ENCODE results near the gene RAB3C.
"Not testable (repeated sequence)": the region's sequence is repeated elsewhere in the genome, so short reads cannot be mapped to it uniquely, and the experiment has no call there.

RAB3C gene

DNA sequence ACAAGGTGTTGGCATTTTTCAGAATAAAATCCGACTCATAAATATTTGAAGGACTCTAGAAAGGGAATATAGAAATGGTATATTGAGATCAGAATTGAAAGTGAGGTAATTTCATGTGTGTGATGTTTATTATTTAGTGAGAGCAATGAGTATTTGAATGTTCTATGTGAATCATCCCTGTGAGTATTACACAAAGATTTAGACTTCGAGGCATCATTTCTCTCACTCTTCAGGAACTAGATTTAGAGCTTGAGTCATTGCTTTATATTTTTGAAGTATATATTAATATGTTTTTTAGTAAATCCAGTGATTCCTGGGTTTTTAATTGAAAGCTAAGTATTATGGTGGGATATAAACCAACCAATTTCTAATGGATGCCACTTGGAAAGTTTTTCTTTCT is 91.2 kb downstream of the RAB3C start:
- no peak for DNase-seq (ENCODE audit: extremely low read depth in 1 of 2, low read depth in 1 of 2)

DNA sequence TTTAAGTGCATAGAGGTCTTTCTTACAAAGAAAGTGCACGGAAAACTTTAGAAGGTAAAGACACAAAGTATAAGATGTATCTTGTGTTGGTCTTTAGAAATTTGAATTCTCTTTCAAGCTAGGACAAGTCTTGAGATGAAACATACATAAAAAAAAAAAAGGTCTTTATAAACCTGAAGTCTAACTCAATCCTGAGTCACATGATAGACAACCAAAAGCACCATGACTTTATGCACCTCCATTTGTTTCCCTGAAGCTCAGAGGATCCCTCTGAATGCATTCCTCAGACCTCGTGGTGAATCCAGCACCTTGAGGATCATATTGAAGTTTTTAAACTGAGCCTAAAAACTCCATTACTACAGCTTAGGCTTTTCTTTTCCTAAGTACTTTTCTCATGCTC is 91.8 kb downstream of the RAB3C start:
- DNase-seq (ENCODE audit: extremely low read depth in 1 of 2, low read depth in 1 of 2) = no peak

DNA sequence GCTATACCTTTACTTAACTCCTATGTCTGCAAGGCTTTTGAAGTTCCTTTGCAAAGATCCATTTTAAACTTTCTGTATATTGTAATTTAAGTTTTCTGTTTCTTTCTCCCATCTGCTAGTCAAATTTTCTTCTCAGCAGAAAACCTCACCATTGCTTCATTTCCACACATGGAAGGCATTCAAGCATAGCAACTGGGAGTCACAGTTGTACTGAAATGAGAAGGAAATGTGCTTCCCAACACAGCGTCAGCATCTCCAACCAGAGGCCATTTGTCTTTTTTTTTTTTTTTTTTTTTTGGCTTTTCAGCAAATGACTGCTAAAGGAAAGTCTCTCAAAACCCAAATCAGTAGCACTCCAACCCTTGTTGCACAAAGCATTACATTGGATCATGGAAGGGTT is 92.5 kb downstream of the RAB3C start:
- DNase-seq (ENCODE audit: extremely low read depth in 1 of 2, low read depth in 1 of 2) = no peak

DNA sequence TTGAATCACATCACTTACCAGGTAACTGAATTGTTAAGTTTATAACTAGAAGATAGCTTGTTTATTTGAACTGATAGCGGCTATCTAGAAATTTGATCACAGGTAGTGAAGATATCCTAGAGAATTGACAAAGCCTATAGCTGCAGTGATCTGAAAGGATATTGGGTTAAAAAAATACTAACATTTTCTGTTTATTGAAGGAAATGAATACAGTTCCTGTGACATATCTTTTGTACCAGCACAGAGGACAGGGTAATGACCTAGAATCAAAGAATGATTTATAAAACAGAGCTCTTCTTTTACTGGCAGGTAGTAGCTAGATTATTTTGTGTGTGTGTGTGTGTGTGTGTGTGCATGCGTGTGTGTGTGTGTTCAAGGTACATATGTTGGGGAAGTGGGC is 94.8 kb downstream of the RAB3C start:
- DNase-seq (ENCODE audit: extremely low read depth in 1 of 2, low read depth in 1 of 2) = no peak

DNA sequence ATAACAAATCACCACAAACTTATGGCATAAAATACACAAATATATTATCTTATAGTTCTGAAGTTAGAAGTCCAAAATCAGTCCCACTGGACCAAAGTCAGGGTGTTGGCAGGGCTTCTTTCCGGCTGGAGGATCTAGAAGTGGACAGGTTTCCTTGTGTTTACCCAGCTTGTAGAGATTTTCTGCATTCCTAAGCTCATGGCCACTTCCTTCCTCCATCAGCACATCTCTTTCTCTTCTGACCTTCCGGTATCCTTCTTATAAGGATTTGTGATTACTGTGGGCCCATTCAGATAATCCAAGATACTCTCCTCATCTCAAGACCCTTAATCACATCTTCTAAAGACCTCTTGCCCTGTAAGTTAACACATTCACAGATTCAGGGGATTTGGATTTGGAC is 97.6 kb downstream of the RAB3C start:
- no peak for DNase-seq (ENCODE audit: extremely low read depth in 1 of 2, low read depth in 1 of 2)

DNA sequence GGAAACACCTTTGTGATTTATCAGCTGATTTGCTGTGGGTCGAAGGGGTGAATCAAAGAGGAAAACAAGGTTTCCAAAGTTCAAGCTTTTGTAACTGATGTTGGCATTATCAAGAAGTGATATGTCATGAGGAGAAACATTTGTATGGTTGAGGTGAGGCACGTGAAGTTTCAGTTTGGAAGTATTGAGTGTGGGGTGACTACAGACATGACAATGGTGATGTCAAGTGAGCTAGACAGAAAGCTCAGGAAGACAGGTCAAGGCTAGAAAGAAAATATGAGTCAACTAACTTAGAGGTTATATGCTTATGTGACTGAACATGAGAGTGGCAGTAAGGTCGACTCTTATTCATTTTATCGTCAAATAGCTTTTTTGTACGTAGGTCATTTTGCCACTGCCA is 99.1 kb downstream of the RAB3C start:
- DNase-seq (ENCODE audit: extremely low read depth in 1 of 2, low read depth in 1 of 2) = no peak

DNA sequence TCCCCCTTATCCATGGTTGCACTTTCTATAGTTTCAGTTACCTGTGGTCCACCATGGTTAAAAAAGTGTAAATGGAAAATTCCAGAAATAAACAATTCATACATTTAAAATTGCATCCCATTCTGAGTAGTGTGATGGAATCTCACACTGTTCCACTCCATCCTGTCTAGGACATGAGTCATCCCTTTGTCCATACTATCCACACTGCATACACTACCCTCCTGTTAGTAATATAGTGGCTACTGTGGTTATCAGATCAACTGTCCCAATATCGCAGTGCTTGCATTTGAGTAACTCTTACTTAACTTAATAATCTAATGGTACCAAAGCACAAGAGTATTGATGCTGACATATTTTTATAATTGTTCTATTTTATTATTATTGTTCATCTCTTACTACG is 100.7 kb downstream of the RAB3C start:
- DNase-seq (ENCODE audit: extremely low read depth in 1 of 2, low read depth in 1 of 2) = no peak

DNA sequence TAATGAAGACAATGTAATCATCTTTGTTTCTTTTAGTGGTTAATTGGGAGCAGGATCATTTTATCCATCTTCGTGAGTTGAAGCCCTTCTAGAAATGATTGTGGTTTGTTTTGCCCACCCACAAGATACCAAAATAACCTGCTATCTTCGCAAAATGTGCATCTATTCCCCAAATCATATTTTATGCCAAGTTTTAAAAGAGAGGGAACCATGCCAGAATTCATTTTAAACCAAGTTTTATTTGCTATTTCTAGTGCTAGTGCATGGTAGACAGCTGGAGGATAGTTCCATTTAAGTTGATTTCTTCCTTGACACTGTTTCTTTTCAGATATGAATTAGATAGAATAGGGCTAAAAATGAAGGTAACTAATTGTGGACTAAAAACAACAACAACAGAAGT is 104.2 kb downstream of the RAB3C start:
- no peak for DNase-seq (ENCODE audit: extremely low read depth in 1 of 2, low read depth in 1 of 2)

DNA sequence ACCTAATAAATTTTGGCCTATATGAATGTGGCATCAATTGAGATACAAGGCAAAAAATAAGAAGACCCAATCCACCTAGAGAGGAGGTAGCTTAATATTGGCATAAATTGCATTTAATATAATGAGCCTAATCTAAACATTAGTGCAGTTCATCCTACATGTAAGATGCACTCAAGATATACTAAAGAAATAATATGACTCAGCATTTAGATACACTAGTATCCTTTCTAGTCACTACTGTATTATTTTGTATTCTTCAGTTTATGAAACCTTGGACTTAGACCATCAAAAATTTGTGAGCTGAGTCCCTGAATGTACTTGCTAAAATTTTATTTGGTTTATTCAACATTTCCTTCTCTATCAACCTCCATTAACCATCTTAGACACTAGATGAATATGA is 104.7 kb downstream of the RAB3C start:
- no peak for DNase-seq (ENCODE audit: extremely low read depth in 1 of 2, low read depth in 1 of 2)

DNA sequence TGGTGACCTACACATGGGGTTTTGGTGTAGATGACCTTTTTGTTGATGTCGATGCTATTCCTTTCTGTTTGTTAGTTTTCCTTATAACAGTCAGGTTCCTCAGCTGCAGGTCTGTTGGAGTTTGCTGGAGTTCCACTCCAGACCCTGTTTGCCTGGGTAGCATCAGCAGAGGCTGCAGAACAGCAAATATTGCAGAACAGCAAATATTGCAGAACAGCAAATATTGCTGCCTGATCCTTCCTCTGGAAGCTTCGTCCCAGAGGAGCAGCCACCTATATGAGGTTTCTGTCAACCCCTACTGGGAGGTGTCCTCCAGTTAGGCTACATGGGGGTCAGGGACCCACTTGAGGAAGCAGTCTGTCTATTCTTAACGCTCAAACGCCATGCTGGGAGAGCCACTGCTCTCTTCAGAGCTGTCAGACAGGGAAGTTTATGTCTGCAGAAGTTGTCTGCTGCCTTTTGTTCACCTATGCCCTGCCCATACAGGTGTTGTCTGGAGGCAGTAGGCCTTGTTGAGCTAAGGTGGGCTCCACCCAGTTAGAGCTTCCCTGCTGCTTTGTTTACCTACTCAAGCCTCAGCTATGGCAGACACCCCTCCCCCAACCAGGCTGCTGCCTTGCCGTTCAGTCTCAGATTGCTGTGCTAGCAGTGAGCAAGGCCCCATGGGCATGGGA is 116.3 kb downstream of the RAB3C start:
- not testable (repeated sequence) for DNase-seq (ENCODE audit: extremely low read depth in 1 of 2, low read depth in 1 of 2)

DNA sequence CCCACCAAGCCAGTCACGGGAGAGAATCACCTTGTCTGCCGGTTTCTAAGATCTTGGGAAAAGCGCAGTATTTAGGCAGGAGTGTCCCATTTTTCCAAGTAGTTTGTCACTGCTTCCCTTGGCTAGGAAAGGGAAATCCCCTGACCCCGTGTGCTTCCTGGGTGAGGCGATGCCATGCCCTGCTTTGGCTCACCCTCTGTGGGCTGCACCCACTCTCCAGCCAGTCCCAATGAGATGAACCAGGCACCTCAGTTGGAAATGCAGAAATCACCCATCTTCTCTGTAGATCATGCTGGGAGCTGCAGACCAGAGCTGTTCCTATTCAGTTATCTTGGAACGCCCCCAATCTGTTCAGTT is 116.9 kb downstream of the RAB3C start:
- no peak for DNase-seq (ENCODE audit: extremely low read depth in 1 of 2, low read depth in 1 of 2)

DNA sequence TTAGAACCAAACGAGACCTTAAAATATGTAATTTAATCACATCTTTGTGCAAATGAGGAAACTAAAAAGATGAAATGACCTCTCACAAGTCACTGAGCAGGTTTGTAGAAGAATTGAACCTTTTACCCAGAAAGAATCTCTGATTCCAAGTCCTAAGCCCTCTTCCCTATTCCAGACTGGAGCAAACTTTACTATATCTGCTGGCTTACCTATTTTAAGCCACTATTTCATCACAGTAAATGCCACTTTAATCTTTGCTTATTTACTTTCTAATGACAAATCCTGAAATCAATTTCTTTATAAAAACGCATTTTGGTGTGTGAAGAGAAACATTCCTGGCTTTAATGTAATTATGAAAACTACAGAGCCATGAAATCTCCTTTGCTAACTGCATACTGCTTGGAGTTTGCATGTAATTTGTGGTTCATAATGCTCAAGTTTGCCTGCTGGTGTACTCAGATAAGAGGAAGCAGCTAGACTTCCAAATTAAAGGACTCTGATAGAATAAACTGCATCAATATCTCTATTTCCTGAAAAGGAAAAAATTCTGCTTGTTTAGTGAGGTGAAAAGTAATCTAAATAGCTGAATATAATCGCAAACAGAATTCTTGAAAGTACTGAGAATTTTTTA is 121.2 kb downstream of the RAB3C start:
- DNase-seq (ENCODE audit: extremely low read depth in 1 of 2, low read depth in 1 of 2) = no peak

DNA sequence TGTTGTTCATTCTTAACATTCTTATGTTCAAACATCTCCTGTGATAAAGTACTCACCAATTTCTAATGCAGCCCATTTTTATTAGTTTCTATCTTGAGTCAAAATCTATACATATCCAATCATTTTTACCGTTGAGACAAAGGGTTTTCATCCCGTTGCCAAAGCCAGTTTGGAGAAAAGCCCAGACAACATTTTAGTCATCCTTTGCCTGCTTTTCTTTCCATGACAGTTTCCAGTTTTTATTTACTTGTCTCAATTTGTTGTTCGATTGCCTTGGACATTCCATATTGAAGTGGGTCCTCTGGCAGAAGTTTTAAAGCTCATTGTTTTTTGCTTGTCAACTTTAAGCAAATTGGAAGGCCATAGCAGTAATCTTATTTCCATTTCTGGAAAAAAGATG is 123.9 kb downstream of the RAB3C start:
- no peak for DNase-seq (ENCODE audit: extremely low read depth in 1 of 2, low read depth in 1 of 2)

DNA sequence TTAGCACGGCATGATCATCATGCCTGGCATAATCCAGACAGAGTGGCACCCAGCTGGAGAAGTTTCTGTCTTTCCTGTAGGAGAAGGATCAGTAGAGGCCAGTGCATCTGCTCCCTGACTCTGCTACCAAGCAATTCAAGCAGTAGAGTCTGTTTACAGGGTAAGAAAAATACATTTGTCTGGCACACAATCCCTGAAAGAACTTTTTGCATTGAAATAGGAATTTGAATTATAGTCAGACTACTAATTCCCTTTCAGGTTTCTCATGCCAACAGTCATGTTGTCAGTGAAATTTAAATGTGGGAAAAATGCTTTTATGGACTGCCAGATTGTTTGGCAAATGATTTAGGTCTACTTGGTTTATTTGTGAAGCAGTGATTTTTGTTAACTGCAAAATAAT is 125.6 kb downstream of the RAB3C start:
- DNase-seq (ENCODE audit: extremely low read depth in 1 of 2, low read depth in 1 of 2) = no peak

DNA sequence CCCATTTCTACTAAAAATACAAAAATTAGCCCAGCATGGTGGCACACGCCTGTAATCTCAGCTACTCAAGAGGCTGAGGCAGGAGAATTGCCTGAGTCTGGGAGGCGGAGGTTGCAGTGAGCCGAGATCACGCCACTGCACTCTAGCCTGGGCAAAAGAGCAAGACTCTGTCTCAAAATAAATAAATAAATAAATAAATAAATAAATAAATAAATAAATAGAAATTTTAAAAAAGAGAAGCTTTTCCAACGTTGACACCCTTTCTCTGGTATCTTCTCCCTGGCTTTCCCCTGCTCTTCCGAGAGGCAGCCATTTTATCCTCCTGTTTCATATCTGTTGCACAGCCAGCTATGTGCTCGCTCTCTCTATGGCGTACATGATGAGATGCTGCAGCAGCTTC is 127.5 kb downstream of the RAB3C start:
- DNase-seq (ENCODE audit: extremely low read depth in 1 of 2, low read depth in 1 of 2) = not testable (repeated sequence)

DNA sequence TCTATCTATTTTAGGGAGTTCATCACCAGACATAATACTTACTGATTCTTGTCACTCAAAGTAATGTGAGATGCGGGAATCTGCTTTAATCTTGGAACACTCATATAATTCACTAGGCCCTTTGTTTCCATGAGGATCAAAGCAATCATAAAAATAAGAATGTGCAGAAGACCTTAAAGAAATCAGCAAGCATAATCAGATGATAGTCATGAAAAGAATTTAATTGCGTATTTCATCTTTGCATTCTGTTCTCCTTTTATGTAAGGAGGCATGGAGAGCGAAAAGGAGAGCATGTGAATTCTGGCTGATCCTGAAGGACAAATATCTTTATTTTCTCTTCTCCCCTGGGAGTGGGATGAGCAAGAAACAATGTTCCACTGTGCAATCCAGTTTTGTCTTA is 128.0 kb downstream of the RAB3C start:
- no peak for DNase-seq (ENCODE audit: extremely low read depth in 1 of 2, low read depth in 1 of 2)

DNA sequence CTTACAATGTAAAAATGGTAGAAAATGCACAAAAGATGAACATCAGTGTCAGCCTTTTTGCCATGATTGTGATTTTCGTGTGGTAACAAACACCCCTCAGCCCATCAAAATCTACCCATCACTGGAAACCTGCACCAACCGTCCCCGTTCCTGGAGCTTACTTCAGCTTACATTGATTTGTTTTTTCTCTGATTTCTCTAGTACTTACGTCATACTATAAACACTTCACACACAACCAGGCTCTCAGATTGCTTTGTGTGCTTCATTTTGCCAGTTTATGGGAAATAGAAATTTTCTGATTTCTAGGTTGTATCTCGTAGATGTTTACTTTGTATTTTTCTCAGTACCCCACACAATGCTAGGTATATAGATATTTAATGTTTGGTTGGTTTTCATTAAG is 129.1 kb downstream of the RAB3C start:
- DNase-seq (ENCODE audit: extremely low read depth in 1 of 2, low read depth in 1 of 2) = no peak

DNA sequence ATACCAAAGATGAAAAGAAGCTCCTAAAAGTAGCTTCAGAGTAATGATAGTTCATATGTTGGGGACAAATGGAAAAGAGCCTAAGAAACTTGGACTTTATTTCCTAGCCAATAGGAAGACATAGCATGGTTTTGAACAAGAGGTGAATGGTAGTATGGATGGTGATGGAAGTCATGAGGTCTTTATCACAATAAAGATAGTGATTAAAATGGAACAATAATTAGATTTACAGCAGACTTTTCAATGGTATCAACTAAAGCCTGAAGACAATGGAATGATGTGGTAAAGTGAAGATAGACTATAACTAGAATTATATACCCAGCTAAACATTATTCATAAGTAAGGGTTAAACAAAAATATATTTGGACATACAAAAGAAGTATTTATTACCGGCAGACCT is 131.2 kb downstream of the RAB3C start:
- no peak for DNase-seq (ENCODE audit: extremely low read depth in 1 of 2, low read depth in 1 of 2)

DNA sequence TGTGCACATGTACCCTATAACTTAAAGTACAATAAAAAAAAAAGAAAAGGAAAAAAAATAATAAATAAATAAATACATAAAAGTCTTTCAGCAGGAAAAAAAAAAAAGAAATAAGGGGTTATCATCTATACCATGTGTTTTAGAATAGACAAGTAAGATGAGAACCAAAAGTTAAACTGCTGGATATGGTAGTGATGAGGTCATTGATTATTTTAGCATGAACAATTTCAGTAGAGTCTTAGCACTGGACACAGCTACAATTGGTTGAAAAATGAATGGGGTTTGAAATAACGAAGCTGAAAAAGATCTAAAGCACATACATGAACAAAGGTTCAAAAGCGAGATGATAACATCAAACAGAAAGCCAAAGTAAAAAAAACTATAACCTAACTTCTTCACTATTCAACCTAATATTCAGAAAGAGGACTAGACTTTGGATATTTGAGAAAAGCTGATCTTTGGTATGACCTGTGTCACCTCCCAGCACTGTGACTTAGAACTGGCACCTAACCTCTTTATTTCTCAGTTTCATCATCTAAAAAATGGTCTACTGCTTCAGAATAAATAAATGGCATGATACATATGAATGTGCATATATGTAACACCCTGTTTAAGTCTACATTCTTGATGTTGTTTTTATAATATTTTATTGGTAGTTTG is 133.3 kb downstream of the RAB3C start:
- DNase-seq (ENCODE audit: extremely low read depth in 1 of 2, low read depth in 1 of 2) = no peak

DNA sequence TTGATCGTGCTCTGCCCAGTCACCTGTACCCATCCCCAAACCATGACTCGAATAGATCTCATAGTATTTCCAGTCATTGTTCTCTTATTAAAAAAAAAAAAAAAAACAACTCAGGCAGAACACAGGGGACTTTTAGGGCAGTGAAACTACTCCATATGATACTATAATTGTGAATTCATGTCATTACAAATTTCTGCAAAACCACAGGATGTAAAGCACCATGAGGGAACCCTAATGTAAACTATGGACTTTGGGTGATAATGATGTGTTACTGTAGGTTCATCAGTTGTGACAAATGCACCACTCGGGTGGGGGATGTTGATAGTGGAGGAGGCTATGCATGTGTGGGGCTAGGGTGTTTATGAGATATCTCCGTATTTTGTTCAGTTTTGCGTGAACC is 133.8 kb downstream of the RAB3C start:
- DNase-seq (ENCODE audit: extremely low read depth in 1 of 2, low read depth in 1 of 2) = no peak

DNA sequence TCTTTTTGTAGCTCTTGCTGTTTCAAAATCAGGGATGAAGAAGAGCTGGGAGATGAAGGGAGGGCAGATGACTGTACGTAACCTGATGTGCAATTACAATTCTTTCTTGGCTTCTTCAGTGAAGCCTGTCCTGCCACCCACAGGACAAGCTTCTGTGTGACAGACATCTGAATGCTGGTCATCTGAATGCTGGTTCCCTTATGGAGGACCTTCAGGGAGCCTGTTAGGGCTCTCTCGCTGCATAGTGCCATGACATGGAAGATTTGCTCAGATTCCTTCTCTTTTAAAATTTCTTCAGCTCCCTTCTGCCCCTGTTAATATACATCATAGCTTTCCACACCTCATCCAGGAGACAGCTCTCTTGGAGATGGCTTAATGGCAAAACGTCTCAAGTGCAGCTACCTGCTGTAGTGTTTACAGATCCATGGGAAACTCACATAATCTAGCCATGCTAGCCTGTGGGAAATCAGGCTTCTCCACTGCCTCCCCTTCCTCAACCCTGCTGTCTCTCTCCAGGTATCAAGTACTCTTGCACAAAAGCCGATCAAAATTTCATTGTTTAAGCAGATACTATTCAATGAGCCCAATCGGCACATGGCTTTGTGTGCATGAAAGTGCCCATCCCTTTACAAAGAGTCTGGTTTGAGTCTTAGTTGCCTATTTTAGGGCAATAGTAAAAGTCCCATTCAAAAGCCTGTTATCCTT is 134.6 kb downstream of the RAB3C start:
- DNase-seq (ENCODE audit: extremely low read depth in 1 of 2, low read depth in 1 of 2) = no peak

All from stimulated activated CD8-positive, alpha-beta memory T cell treated with anti-CD3 and anti-CD28 coated beads, Interleukin-7, amount 100 ng/mL, for 48 hours (primary cell).